GM21528 (cell line): ENCODE measurements around the gene USP12.

Source experiments
- ATAC-seq: cut with Tn5 transposase; IDR thresholded peaks from one replicate; pipeline ENCODE4 v1.9.1; 2021; ENCODE audit warnings: mild to moderate bottlenecking, moderate library complexity; ENCODE audit not compliant: unreplicated experiment, low FRiP score

Gene USP12

DNA sequence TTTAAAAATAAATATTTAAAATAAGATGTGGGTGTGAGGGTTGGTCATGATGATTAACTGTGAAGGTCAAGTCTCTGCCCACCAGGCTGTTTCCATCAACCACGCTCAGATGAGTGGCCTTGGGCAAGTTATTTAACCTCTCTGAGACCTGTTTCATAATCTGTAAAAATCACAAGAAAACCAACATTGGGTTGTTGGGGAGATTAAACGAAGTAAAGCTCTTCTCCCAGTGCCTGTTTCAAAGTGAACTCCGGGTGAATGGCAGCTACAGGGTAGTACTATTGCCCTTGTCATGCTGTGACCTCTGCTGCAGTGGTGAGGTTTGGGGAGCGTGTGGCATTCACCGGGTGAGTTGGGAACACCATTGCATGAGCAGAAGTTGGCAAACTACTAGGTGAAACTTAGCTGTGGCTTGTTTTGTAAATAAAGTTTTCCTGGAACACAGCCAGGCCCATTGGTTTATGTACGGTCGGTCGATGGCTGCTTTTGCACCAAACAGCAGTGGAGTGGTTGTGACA, 153.2 kb downstream of the USP12 start:
- ATAC-seq: no peak

DNA sequence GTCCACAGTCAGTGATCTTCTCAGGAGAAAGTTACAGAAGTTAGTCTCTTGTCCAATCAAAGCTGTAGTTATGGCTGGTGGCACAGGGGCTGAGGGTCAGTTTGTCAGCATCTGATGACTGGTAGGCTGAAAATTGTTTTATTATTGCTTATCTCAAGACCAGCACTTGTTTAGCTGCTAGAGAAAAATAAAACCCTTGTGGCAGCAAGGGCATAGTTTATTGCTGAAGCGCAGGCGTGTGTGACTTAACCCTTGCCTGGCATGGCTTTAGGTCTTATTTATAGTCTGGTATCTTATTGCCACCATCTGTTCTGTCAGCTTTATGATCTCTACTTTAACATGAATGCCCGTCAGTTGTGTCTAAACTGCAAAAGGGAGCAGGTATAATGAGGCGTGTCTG, 154.7 kb downstream of the USP12 start:
- ATAC-seq: no peak
